22Rv1 (cell line): ENCODE measurements around the gene CES5A.

Source experiments
- CTCF ChIP-seq: fragments of 450-650 bp; IDR thresholded peaks from 2 replicates; pipeline ENCODE4 v1.5.1; 2017; ENCODE audit warnings: mild to moderate bottlenecking
- ZFX ChIP-seq: fragments of 450-650 bp; IDR thresholded peaks from 2 replicates; pipeline ENCODE4 v1.6.1; 2017; ENCODE audit warnings: antibody characterized with exemption, borderline replicate concordance

- TF ChIP-seq CTCF = no peak
- TF ChIP-seq ZFX = no peak
Measured at GRCh38 chr16:55906123-55906522, 30.9 kb upstream of the CES5A start.
